ENCODE results near the gene CYB561A3.
A peak's percentile ranks its signal among the peaks of the same experiment; 100 is the strongest.
"Not testable (repeated sequence)": the region's sequence is repeated elsewhere in the genome, so short reads cannot be mapped to it uniquely, and the experiment has no call there.

The CYB561A3 gene, protein sequence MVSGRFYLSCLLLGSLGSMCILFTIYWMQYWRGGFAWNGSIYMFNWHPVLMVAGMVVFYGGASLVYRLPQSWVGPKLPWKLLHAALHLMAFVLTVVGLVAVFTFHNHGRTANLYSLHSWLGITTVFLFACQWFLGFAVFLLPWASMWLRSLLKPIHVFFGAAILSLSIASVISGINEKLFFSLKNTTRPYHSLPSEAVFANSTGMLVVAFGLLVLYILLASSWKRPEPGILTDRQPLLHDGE

DNA sequence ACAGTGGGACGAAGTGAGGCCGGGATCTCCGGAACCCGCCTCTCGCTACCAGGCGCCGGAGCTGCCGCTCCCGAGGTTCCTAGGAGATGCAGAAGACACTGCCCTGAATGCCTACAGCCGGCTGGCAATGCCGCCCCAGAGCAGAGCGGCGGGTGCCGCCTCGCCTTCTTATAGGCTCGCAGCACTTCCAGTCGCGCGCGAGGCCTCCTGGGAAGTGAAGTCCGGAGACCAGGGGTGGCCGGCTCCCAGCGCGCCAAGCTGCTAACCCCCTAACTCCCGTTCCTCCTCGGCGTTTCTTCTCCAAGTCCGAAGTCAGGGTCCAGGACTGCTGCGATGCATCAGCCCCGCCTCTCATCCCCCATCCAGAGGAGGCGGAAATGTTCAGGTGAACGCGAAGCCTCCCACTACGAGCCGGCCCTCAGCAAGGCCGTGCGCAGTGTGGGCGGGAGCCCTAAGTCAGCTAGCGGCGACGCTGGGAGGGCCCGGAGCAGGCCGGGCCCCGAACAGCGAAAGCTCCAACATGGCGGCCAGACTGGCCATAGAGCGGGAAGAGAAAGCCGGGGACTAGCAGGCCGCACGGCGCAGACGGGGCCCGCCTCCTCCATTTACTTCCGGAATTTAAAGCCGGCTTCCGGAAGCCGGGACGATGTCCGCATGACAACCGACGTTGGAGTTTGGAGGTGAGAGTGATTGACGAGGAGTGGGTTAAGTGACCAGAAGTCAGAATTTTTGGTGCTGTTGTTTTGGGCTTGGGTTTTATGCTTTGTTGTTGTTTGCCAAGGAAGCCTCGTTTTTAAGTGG, at the start of gene CYB561A3, which contains the start of gene TMEM138:
TSS of gene CYB561A3 (minus strand) at position 142 of the 801 bp plus-strand sequence. CDS start 5,169 bp downstream, outside the sequence.
TSS of gene TMEM138 (plus strand) at position 634 of the 801 bp plus-strand sequence. CDS start 2,017 bp downstream, outside the sequence.
- peak; percentile 86 for DNase-seq (ENCODE audit: insufficient read length, low spot score)
- FAIRE-seq: no peak
- TF ChIP-seq POLR2A (IDR thresholded peaks at IDR 0.05; ENCODE audit: low read depth, low read length): peak; percentile 97

DNA sequence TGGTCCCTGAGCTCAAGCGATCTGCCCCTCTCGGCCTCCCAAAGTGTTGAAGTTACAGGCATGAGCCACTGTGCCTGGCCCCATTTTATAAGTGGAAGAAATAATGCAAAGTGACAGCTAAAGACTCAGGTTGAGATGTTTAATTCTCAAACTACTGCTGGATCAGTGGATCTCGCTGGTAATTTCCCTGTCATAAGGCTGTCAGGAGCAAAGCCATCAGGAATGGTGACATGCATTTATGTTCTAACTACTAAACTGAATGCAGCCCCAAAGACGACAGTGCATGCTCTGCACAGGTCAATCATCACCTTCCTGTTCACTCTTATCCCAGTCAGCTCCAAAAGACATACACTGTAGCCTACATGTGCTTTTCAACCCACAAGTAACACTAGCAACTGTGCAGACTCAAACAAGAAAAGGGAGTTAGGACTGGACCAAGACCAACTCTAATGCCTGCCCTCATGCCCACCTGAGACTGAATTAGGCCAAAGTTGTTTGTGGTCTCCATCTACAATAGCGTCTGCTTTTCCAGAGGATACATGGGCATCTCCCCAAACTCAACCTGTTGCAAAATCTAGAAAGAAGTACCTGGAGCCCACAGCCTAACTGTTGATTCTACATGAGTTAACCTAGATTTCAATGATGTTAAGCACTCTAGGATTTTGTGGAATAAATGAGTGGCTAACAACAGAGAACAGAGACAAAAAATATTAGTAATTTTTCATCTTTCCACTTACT, 45.5 kb upstream of the CYB561A3 start:
- no peak for TF ChIP-seq POLR2A (IDR thresholded peaks at IDR 0.05; ENCODE audit: low read depth, low read length)
- FAIRE-seq (no peak), DNase-seq (ENCODE audit: insufficient read length, low spot score) (no peak)

DNA sequence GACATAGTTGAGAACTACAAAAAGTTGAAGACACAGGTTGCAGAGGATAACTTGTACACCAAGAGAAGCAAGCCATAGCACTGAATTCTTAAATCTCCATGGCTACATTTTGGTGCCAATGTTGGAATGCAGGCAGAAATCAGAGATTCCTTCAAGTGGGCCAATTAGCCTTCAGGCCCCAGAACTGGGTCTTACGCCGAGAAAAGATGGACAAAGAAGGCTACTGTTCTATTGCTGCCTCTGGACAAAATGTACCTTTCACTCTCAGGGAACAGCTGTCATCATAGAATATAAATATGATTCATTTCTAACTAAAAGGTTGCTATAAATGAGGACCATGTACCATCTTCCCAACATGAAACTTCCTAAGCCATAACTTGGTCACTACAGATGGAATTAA, 44.4 kb upstream of the CYB561A3 start:
- no peak for FAIRE-seq
- DNase-seq (ENCODE audit: insufficient read length, low spot score): no peak
- no peak for TF ChIP-seq POLR2A (IDR thresholded peaks at IDR 0.05; ENCODE audit: low read depth, low read length)

DNA sequence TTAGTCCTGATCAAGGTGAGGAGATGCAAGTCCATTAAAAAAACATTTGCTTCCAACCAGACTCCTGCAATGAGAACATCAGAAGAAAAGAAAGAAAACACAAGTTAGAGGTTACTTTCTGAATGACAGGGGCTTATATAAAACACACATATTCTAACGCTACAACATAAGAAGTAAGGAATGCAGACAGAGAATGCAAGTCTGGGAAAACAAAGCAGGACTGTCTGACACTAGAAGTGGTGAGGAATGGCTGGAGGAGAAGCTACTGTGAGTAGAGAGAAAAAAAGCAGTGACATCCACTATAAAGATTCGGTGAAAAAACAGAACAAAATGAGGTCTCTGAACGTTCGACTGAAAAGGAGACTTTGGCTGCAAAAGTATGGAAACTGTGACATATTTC, 43.0 kb upstream of the CYB561A3 start:
- no peak for FAIRE-seq
- no peak for DNase-seq (ENCODE audit: insufficient read length, low spot score)
- TF ChIP-seq POLR2A (IDR thresholded peaks at IDR 0.05; ENCODE audit: low read depth, low read length): no peak

DNA sequence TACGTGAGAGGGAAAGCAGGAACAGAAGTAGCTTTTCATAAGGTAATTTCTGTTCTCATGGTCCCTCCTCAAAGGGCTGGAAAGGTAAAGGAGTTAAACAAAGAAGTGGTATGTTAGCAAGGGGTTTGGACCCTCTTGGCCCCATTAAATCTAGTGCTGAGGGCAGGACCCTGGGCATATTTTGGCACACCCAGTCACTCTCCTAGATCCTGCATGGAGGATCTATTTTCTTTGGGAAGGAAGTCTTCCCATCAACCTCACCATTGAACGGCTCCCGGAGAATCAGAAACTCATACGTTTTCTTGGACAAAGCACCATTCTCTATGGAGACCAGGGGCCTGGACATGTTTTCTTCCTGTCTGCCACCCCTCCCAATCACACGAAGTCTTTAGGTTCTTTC, 42.4 kb upstream of the CYB561A3 start:
- FAIRE-seq (no peak), DNase-seq (ENCODE audit: insufficient read length, low spot score) (no peak)

DNA sequence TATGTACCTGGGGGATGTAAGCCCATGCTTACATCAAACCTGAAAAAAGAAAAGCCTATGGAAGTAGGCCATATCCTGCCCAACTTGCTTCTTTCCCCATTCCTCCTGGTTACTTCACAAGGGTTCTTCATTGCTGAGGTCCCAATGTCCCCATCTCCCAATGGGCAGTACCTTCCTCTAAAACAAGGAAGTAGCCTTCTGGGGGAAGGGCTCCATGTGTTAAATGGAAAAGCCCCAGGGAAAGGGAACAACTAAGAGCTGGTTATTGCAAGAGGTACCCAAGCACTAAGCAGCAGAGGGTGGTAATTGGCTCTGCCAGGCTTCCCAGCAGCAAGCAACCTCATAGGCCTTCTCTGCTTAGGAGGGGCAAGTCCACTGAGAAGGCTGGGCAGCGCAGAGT, 42.0 kb upstream of the CYB561A3 start:
- no peak for FAIRE-seq
- DNase-seq (ENCODE audit: insufficient read length, low spot score): no peak
- TF ChIP-seq POLR2A (IDR thresholded peaks at IDR 0.05; ENCODE audit: low read depth, low read length): no peak

More for the DNA sequence above, 42.4 kb upstream of the CYB561A3 start:
- TF ChIP-seq POLR2A (IDR thresholded peaks at IDR 0.05; ENCODE audit: low read depth, low read length): no peak

DNA sequence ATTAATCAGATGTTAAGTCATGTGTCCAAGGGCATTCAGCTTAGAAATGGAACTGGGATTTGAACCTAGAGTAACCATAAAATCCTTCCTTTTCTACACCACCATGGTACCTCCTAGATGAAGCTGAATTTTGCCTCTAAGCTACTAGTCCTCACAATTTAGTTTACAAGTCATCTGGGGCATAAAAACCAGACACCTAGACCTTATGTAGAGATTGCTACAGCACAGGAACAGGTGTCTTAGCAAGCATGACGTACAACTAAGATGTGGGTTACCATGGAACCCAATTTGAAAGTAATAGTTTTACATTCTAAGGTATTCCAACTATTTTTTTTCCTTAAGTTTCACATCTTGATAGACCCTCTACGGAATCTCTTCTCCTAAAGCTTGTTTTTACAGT, 39.9 kb upstream of the CYB561A3 start:
- DNase-seq (ENCODE audit: insufficient read length, low spot score) (no peak), FAIRE-seq (no peak)
- no peak for TF ChIP-seq POLR2A (IDR thresholded peaks at IDR 0.05; ENCODE audit: low read depth, low read length)

DNA sequence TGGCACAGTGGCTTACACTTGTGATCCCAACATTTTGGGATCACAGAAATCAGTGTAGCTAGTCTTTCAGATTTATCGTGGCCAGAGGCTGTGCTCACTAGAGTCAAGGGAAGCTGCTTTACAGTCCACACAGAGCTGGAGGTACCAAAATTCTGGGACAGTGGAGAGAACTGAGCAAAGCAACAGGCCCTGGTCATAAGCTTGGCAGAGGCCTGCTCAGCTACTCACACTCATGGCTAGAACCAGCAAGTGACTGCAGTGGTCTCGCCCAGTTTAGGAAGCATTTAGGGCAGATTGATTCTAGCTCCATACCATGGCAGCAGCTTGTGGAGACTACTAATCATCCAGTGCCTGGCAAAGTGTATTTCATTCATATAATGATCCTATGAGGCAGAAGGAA, 39.5 kb upstream of the CYB561A3 start:
- no peak for DNase-seq (ENCODE audit: insufficient read length, low spot score)
- TF ChIP-seq POLR2A (IDR thresholded peaks at IDR 0.05; ENCODE audit: low read depth, low read length): no peak
- no peak for FAIRE-seq

DNA sequence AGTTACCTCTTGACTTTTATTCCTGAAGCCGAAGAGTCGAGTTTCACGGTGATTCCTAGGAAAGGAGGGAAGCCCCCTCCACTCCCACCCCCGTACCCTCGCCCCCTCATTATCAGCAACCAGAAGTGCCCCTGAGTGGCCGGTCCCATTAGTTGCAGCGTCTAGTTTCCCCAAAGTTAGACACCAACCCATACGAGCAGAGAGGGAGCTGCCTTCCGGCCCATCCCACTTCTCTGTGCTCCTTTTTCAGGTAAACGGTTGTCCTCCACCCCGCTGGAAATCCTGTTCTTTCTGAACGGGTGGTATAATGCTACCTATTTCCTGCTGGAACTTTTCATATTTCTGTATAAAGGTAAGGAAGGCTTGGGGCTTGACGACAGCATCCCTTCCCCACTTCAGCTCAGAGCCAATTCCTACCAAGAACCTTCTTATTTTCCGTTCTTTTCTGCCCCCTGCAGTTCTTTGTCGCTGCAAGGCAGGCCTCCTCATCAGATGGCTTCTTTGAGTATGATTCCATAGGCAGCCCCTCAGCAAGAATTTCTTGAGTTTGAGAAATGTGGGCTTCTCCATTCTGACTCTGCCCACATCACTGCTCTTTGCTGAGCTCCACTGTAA, 31.4 kb upstream of the CYB561A3 start:
- DNase-seq (ENCODE audit: insufficient read length, low spot score) (no peak), FAIRE-seq (no peak)
- TF ChIP-seq POLR2A (IDR thresholded peaks at IDR 0.05; ENCODE audit: low read depth, low read length): no peak

DNA sequence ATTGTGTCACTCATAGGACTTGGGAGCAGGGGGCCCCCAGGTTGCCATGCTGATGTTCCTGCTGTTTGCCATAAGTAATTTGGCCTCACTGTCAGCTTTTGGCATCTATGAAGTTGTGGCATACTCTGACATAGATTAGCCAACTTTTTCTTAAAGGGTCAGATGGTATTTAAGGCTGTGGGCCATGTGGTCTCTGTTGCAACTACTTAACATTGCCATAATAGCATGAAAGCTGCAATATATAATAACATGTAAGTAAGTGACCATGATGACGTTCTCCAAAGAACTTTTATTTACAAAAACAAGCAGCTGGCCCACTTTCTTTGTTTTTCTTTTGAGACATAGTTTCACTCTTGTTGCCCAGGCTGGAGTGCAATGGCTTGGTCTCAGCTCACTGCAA, 28.5 kb upstream of the CYB561A3 start:
- FAIRE-seq (no peak), DNase-seq (ENCODE audit: insufficient read length, low spot score) (no peak)
- TF ChIP-seq POLR2A (IDR thresholded peaks at IDR 0.05; ENCODE audit: low read depth, low read length): no peak

DNA sequence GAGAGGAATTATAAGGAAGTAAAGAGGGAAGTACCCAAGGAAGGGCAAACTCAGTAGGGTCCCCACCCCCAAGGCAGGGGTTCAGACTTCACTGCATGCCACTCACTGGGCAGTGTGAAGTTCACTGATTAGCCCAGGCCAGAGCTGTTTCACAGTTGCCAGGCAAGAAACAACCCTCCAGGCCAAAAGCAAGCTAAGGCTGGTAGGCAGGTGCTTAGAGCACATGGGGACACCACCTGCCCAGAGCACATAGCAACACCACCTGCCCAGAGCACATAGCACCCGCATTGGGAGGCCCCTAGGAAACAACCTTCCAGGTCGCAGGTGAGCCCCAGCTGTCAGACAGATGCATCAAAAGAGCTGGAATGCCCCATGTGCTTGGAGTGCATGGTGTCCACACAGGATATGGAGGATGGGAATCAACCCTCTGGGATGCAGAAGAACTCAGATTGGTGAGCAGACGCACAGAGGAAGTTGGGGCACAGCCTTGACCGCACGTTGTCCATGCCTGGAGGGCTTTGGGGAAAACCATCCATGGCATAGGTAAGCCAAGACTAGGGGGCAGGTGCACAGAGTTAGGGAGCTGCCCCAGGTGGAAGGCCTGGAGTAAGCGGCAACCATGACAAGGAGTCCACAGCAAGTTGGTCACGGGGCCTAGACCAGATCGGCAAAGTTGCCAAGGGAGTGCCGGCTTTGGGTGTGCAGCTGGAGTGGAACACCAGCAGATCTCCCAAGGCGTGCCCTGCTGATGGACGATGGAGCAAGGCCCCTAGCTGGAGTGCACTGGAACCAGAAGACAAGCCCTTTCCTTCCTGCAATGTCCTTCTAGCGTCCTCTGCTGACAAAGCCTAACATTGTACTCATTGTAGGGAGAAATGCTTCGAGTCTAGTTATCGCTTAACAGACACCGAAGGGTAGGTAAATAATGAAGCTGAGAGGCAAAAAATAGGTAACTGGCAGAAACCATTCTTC, 22.9 kb upstream of the CYB561A3 start:
- no peak for TF ChIP-seq POLR2A (IDR thresholded peaks at IDR 0.05; ENCODE audit: low read depth, low read length)
- no peak for FAIRE-seq
- no peak for DNase-seq (ENCODE audit: insufficient read length, low spot score)

DNA sequence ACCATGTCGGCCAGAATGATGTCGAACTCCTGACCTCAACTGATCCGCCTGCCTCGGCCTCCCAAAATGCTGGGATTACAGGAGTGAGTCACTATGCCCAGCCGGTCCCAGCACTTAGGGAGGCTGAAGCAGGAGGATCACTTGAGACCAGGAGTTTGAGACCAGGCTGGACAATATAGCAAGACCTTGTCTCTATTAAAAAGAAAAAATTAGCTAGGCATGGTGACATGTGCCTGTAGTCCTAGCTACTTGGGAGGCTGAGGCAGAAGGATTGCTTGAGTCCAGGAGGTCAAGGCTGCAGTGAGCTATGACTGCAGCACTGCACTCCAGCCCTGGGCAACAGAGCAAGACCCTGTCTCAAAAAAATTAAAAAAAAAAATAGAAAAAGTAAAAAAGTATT, 22.2 kb upstream of the CYB561A3 start:
- DNase-seq (ENCODE audit: insufficient read length, low spot score); FAIRE-seq: not testable (repeated sequence)

DNA sequence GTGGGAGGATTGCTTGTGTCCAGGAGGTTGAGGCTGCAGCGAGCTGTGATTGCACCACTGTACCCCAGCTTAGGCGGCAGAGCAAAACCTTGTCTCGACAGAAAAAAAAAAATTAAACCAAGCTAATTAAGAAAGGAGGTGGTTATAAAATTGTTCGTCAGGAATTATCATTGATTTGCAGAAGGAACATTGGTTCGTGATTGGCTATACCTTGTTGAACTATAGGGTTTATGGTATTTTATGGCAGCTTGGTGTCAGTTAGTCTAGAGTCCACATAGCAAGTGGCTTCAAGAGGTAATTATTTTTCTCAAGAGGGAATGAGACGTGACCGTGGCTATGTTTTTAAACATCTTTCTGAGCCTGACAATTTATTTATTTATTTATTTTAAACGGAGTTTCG, 19.2 kb upstream of the CYB561A3 start:
- no peak for FAIRE-seq
- no peak for TF ChIP-seq POLR2A (IDR thresholded peaks at IDR 0.05; ENCODE audit: low read depth, low read length)

More for the DNA sequence above, 19.2 kb upstream of the CYB561A3 start:
- no peak for DNase-seq (ENCODE audit: insufficient read length, low spot score)
